HG03354 (cell line): ENCODE results near the gene CD74.
"Not testable (repeated sequence)": the region's sequence is repeated elsewhere in the genome, so short reads cannot be mapped to it uniquely, and the experiment has no call there.

Experiments
- ATAC-seq: cut with Tn5 transposase; IDR thresholded peaks from one replicate; pipeline ENCODE4 v1.9.1; 2021; ENCODE audit warnings: mild to moderate bottlenecking; ENCODE audit not compliant: unreplicated experiment, poor library complexity, severe bottlenecking

CD74 gene

DNA sequence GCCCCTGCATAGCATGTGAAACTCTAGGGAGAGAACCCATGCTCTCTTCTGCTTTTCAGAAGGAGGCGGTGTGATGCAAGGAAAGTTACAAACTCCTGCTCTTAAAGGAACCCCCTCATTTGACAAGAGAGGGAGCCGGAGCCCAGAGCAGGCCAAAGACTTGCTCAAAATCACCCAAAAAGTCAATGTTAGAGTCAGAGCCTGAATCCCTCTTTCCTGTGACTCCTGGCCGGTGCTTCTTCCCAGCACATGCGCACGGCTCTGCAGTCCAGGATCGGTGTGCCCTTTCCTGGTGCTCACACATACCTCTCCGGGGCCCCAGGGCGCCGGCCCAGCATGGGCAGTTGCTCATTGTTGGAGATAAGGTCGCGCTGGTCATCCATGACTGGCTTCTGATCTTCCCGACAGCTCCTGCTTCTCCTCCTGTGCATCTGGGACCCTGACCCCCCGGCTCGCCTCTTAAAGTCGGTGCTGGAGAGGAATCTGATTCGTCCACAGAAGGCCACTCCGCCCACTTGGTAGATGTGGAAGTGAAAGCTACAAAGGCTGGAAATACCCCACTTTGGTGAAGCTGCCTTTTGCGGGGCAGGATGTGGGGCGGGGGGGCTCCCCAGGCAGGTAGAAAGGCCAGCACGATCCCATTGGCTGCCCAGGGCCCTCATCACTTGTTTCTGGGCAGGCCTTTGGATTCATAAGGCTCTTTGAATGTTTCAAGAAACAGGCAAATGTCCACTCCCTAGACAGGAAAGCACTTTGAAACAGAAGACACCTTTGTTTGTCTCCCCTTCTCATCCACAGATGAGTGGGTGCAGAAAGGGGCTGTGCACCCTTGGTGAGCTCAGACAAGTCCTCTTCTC lies at the start of gene CD74:
Gene CD74, minus strand, starts transcription at position 592 of the 857 bp plus-strand sequence. Its CDS starts 161 bp downstream, at position 431.
- peak; percentile 75 for ATAC-seq

DNA sequence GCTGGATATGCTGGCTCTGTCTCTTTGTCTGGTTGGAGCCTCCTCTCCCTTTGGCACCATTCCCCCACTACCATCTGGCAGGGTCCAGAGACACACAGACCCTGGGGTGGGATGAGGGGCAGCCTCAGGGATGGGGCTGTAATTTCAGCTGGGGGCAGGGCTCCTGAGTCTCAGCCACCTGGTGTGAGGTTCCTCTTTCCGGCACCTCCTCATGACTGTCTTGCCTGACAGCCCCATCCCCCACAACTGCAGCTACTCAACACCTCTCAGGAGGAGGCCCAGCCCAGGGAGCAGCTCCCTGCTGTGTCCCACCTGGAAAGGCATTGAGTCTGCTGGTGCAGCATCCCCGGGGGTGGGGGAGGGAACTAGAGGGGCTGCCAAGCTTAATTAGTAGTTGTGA lies 48.5 kb upstream of the CD74 start:
- ATAC-seq = peak; percentile 85

DNA sequence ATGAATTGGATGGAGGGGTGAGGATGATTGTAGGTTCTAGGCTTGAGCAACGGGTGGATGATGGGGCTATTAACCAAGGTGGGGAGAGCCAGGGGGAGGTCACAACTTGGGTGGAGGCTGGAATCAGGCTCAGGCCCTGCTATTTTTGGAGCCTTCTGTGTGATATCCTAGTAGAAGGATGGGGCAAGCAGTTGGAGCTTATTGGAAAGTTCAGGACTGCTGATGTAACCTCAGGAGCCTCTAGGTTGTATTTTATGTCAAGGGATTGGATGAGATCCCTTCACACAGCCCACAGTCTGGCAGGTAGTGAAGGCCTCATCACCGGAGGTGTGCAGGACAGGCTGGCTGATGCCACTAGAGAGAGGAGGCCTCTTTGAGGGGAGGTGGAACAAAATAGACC lies 48.1 kb upstream of the CD74 start:
- ATAC-seq = no peak

GRCh38 chr5:150458802-150459557 lies 46.3 kb upstream of the CD74 start:
- peak; percentile 77 for ATAC-seq

DNA sequence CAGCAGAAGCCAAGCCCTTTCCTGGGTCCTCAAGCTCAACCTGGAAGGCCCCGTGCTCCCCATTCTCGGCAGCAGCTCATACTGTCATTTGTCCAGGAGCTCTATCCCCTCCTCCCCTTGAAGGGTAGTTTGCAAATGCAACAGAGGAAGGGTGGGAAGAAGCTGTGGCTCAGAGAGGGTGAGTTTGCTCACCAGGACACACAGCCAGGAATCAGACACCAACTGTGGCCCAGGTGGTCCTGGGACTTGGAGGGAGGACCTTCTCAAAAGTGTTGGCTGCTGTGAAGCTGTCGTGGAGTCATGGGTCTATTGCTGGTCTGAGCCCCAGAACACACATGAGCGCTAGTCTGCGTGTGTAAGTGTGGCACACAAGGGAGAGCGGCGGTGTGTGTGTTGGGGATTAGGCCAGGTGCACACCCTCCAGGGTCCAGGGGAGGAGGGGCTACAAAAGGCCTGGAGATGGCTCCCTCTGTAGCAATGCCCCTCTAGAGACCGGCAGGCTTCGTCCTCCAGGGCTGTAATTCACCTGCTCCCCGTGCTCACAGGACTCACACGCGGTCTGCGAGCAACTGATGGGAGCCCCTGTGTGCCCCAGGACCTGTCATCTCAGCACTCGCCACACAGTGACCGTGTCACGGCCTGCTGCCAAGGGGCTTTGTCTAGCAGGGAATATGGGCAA lies 45.0 kb upstream of the CD74 start:
- no peak for ATAC-seq

- ATAC-seq = no peak
Measured at GRCh38 chr5:150457121-150457520, 44.4 kb upstream of the CD74 start.

GRCh38 chr5:150454492-150455229 lies 42.0 kb upstream of the CD74 start:
- no peak for ATAC-seq

DNA sequence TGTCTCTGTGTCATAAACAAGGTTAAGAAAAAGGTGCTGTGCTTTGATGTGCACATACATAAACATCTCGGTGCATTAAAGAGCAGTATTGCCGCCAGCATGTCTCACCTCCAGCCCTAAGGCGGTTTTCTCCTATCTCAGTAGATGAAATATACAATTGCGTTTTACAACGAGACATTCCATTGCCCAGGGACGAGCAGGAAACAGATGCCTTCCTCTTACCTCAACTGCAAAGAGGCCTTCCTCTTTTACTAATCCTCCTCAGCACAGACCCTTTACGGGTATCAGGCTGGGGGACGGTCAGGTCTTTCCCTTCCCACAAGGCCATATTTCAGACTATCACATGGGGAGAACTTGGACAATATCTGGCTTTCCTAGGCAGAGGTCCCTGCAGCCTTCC lies 41.3 kb upstream of the CD74 start:
- not testable (repeated sequence) for ATAC-seq

- no peak for ATAC-seq
Measured at GRCh38 chr5:150452914-150453313, 40.2 kb upstream of the CD74 start.

DNA sequence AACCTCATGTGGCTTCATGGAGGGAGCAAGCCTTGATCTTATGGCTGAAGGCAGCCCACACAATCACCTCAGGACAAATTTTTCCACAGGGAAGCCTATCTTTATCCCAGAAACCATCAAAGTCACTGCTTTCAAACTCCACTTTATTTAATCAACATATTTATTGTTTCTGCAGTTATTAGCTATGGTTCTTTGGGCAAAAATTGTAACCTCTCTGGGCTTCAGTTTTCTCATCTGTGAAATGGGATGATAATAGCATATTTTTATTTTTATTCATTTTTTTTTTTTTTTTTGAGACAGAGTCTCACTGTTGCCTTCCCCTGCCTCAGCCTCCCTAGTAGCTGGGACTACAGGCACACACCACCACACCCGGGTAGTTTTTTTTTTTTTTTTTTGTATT lies 38.9 kb upstream of the CD74 start:
- ATAC-seq = no peak

GRCh38 chr5:150449517-150450339 lies 37.0 kb upstream of the CD74 start, which contains the start of gene RPS14:
TSS of gene RPS14 (minus strand) at chr5:150449739. CDS start at chr5:150447733, 2,006 bp downstream.
- peak; percentile 96 for ATAC-seq

- peak; percentile 46 for ATAC-seq
Measured at GRCh38 chr5:150448952-150449516, 36.3 kb upstream of the CD74 start.

DNA sequence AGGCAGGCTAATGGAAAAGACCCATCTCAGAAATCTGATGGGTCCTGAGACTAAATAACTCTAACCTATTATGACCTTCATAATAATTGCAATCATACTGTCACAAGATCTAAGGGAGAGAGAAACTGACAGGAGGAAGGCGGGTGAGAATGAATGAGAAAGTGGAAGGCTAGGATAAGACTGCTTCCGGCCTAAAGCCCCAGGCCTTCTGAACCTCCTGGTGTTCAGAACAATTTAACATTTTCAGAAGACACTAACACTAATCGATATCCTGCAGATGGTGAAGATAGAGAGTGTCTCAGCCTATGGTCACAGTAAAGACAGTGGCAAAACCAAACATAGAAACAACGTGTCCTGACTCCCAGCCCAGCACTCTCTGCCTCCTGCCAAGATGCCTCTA lies 35.6 kb upstream of the CD74 start:
- no peak for ATAC-seq

- no peak for ATAC-seq
Measured at GRCh38 chr5:150447188-150447587, 34.5 kb upstream of the CD74 start.

GRCh38 chr5:150446583-150446982 lies 33.9 kb upstream of the CD74 start:
- no peak for ATAC-seq

DNA sequence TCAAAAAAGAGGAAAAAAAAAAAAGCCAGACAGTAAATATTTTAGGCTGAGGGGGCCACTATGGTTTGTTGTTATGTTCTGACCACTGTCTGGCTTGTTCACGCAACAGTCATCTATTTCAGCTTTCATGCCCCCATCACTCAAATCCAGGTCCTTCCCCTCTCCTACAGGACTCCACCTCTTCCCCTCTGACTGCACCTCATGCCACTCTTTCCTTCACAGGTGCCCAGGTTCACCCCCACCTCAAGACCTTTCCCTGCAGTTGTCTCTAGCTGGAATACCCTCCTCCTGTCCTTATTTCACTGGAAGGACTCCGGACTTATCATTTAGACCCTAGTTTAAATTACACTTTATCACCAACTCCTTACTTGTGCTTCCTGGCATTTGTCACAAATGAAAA lies 33.4 kb upstream of the CD74 start:
- ATAC-seq = no peak

DNA sequence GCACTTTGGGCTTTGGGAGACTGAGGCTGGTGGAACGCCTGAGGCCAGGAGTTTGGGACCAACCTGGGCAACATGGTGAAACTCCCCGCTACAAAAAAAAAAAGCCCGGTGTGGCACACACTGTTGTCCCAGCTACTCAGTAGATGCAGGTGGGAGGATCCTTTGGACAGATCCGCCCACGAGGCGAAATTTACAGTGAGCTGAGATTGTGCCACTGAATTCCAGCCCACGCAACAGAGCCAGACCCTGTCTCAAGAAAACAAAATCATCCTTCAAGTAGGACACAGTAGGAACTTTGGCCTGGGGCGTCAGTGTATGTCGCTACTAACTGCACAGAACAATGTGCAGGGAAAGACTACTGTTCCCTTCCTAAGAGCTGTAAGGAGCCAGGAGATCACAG lies 32.1 kb upstream of the CD74 start:
- no peak for ATAC-seq

DNA sequence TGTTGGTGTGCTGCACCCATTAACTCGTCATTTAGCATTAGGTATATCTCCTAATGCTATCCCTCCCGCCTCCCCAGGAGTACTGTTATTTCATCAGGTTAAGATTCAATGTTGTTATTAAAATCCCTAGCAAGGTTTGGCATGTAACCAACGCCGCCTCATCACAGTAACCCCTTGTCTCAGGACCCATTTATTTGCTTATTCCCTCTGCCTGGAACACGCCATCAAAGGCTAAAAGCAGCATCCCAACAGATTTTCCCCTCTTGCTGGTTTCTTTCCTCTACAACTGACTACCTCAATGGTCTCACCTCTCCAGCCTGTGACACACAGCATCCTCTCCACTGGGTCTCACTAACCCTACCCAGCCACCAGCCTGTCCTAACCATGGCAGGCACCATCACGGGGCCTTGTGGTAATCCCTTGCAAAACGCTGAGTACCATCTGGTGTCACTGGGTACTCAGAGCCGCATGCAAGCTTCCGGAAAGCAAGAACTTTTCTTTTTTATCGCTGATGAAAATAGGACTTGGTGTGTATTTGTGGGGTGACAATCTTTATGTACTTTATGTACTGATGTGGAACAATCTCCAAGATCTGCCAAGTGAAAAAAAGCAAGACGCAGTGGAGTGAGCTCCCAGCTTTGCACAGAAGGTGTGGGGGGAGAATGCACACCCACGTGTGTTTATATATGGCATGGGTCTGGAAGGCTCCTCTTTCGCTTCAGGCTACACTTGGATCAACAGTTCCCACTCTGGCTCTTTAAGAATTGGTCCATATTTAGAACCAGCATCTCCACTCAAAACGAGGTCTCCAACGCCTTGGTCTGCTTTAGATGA lies 30.7 kb upstream of the CD74 start:
- no peak for ATAC-seq
